ENCODE measurements around the gene PPIF.

DNA sequence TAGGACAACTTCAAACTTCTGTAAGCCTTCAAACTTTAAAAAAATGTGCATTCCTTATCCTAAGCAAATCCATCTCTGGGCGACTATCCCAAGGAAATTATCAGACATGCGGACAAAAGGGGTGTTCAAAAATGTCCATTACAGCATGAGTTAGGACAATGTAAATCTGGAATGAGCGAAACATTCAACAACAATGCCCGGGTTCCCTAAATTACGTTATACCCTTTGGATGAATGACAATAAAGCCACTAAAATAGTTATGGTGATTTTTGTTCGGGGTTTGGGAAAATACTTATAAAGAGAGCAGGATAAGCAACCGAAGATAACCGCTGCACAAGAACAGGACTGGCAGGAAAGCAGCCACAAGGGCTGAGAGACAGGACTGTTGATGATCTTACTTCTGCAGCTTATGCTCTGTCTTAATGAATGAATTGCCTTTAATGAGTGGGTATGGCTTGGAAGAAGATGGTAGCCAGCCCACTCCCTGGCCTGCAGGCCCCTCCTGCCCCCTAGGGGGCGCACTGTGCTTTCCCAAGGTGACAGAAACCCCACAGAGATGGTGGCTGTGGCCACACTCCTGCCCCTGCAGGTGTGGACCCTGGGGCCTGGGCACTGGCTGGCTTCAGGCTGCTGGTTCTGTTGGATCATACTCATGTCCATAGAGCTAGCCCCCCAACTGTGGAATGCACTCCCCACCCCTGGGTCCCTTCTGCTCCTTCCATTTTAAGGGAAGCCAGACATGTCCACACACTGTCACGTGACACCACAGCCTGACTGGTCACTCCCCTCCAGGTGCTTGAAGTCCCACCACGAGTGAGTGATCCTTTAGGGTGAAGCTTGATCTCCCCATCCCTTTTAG lies 53.1 kb downstream of the PPIF start:
- peak; percentile 84 for TF ChIP-seq CTCF (IDR thresholded peaks at IDR 0.05)
- TF ChIP-seq, protein P1, sequence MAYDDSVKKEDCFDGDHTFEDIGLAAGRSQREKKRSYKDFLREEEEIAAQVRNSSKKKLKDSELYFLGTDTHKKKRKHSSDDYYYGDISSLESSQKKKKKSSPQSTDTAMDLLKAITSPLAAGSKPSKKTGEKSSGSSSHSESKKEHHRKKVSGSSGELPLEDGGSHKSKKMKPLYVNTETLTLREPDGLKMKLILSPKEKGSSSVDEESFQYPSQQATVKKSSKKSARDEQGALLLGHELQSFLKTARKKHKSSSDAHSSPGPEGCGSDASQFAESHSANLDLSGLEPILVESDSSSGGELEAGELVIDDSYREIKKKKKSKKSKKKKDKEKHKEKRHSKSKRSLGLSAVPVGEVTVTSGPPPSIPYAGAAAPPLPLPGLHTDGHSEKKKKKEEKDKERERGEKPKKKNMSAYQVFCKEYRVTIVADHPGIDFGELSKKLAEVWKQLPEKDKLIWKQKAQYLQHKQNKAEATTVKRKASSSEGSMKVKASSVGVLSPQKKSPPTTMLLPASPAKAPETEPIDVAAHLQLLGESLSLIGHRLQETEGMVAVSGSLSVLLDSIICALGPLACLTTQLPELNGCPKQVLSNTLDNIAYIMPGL (CRISPR knock-in tag; IDR thresholded peaks at IDR 0.05): no peak

Measured in WTC11 (cell line).